Tongue (tissue), 2 donors: Measurements from ENCODE around the gene GGCX. TPM values are rescaled to one million over a fixed set of nuclear protein-coding genes. Genes with fewer than 3 reads are reported as not detected.
"Not testable (repeated sequence)": the region's sequence is repeated elsewhere in the genome, so short reads cannot be mapped to it uniquely, and the experiment has no call there.

Source experiments
- DNase-seq: peaks from one replicate; pipeline ENCODE4 v3.0.0-alpha.2; 2015
- total RNA-seq: library from RNA; depleted of rRNA; stranded (reverse); fragments of >200 nt; gene quantifications from one replicate; pipeline ENCODE4 v1.2.3, GENCODE V29; 2014

Gene GGCX
- total RNA-seq, 1 donor from 2014 or later = 32.3 TPM

GRCh38 chr2:85575739-85576138 is 14.4 kb upstream of the GGCX start:
- DNase-seq = no peak

GRCh38 chr2:85566265-85566664 is 5.0 kb upstream of the GGCX start:
- no peak for DNase-seq

GRCh38 chr2:85564144-85564563 is 2.9 kb upstream of the GGCX start:
- no peak for DNase-seq

DNA sequence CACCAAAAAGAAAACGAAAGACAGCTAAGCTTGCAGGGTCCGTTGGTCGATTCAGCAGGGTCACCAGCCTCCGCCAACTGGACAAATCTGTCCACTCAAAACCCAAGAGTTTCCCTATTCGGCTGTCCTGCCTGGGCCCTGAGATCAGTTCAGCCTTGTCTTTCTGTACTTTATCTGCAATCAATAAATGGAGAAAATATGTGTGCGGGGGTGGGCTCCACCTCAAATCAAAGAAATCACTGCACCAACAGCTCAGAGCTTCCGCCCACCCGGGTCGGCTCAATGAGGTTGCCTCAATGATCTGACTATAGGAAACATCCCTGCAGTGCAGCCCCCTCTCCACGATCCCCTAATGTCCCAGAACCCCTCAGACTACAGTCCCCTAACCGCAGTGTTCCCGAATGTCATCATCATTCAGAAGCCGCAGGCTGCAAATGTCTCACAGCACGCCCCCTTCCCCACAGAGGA is 447 bp downstream of the GGCX start:
- DNase-seq = no peak

GRCh38 chr2:85560403-85560726 is 928 bp downstream of the GGCX start:
- DNase-seq = not testable (repeated sequence)

- DNase-seq = no peak
These were observed 3.1 kb downstream of the GGCX start for GRCh38 chr2:85558160-85558559.

DNA sequence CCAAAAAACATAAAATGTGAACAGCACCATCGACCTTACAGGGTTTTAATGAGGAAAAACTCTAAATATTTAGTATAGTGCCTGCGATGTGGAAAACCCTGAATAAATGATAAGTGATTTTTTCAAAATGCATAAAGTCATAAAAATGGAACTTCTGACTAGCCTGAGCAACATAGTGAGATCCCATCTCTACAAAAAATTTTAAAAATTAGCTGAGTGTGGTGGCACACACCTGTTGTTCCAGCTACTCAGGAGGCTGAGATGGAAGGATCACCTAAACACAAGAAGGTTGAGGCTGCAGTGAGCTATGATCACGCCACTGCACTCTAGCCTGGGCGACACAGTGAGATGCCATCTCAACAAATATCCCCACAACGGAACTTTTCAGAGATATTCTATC is 4.2 kb downstream of the GGCX start:
- no peak for DNase-seq

DNA sequence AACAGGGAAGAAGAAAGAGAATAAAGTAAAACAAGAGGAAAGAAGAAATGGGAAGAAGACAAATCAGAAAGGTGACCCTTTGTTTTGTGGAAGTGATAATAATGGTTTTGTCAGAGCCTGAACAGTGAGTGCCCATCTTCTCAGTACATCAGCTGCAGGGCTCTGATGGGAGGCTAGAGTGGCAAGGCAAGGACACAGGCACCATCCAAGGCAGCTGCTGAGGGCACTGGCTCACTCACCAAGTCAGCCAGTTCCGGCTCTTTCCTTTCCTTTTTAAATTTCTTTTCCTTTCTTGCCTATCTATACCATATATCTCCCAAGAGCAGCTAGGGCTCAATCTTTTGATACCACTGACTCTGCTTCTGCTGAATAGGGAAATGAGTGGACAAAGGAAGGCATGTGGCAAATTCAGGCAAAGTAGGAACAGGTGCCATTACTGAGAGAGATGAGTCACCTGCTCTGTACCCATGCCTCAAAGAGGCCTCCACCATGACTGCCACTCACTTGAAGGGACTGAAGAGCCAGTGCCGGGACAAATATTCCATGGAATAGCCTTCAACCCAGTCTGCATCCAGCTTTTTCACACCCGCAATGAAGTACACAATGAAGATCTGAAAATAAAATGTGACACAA is 6.2 kb downstream of the GGCX start:
- no peak for DNase-seq

- no peak for DNase-seq
These were observed 8.1 kb downstream of the GGCX start for GRCh38 chr2:85553184-85553583.

GRCh38 chr2:85551698-85552678 is 9.3 kb downstream of the GGCX start:
- peak; percentile 92 for DNase-seq

DNA sequence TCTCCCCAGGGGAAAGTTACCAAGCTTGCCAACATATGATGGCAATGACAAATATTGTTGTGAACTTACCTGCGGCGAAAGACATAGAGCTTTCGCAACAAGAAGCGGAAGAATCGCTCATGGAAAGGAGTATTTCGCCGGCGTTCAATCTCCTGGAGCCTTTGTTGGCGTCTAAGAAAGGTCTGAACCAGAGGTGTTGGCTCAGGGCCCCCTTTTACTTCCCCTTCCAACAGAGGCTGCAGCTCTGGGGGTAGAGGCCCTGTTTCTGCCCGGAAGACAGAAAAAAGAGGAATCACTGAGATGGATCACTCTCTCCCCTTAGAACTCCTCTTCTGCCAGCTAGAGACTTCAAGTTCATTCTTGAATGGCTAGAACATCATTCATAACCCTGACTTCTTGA is 10.8 kb downstream of the GGCX start:
- DNase-seq = no peak

DNA sequence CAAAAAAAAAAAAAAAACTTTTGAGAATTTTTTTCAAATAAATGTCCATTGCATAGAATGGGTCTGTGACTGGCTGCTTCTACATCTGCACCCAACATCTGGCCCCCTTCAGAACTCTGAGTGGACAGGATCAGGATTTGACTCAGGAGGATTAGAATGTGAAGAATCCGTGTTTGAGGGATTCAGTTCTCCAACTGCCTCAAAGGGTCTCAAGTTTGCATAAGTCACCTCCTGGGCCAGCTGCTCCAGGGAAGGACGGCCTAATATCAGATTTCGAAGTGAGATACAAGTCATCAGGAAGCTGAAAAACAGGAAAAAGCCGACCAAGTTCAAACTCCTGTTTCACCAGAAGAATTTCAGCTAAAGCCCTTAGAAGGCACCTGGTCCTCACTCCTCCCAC is 11.5 kb downstream of the GGCX start:
- peak; percentile 25 for DNase-seq

GRCh38 chr2:85549095-85549494 is 12.2 kb downstream of the GGCX start:
- DNase-seq = no peak

- no peak for DNase-seq
These were observed 12.7 kb downstream of the GGCX start for GRCh38 chr2:85548608-85548900.

- DNase-seq = no peak
These were observed 13.3 kb downstream of the GGCX start for GRCh38 chr2:85547859-85548607.

DNA sequence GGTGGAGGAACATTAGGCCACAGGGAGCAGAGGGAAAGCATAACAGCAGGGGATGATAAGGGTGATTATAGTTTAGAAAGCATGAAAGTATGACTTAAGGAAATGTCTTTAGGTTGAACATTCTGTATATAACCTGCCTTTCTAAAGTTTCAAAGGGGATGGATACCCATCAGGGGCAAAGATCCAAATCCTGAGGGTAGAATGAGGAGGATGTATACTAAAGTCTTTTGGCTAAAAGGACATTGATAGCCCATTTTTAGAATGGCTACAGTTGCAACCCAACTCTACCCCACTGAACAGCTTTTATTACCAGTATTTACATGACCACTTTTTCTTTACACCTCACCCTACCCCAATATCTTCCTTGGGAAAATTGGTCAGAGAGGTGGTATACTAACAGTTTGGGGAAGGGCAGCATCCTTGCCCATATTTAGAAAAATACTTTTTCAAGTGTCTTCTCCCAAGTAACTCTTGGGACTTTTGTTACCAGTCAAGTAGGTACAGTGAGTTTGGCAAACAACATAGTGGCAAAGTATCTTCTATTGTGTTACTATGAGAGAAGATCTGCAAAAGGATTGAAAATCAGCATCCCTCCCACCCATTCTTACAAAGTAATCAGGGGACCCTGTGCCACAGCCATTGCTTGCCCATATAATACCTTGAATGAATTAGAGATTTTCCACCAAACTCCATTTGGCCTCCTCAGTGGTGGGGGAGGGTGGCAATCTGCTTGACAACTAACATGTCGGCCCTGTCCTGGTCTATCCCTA is 14.0 kb downstream of the GGCX start:
- DNase-seq = no peak

- DNase-seq = no peak
These were observed 15.5 kb downstream of the GGCX start for GRCh38 chr2:85545780-85546240.

GRCh38 chr2:85544915-85545779 is 16.1 kb downstream of the GGCX start:
- DNase-seq = not testable (repeated sequence)

DNA sequence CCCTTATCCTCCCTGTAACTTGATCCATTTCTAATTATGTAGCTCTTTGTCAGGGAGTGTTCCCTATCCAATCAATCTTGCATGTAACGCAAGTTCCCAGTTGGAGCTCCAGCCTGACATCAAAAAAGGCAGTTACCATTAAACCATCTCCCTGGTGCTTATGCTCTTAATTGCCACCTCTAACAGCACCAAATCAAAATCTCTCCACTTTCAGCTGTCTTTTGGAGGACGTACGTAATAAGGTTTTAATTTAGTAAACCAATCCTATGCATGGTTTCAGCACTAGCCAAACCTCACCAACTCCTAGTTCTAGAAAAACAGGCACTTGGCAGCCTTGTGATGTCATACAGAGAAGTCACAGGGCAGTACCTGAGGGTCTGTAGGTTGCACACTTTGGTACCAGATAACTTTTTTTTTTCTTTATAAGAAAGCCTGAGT is 17.0 kb downstream of the GGCX start:
- not testable (repeated sequence) for DNase-seq

- no peak for DNase-seq
These were observed 18.5 kb downstream of the GGCX start for GRCh38 chr2:85542777-85543176.
